Ramos (cell line): ENCODE measurements around the gene HLA-DRA.
"Not testable (repeated sequence)": the region's sequence is repeated elsewhere in the genome, so short reads cannot be mapped to it uniquely, and the experiment has no call there.

Experiments
- in situ Hi-C: fragments of 300-500 bp; cut with MboI; formaldehyde crosslinking; loops from one replicate; pipeline ENCODE4 v1.14.3; 2022; ENCODE audit warnings: low sequenced_read_pairs; ENCODE audit not compliant: unreplicated experiment

Gene HLA-DRA

GRCh38 chr6:32427934-32428474 is 11.7 kb upstream of the HLA-DRA start:
- in situ Hi-C loops = no loop called here

DNA sequence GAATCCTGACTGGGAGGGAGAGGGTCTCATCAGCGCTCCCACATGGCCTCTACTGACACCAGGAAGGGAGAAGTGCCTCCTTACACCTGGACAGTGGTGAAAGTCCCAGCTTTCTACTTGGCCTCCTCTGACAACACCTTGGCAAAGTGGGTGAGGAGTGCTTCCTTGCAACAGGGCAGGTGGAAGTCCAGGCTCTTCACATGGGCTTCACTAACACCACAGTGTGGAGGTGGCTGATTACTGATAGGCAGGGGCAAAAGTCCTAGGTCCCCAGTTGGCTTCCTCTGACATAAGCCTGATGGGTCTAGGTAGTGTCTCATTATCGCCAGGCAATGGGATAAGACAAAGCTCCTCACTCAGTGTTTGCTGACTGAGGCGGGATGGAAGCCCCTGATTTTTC is 9.5 kb upstream of the HLA-DRA start:
- in situ Hi-C loops = no loop called here

DNA sequence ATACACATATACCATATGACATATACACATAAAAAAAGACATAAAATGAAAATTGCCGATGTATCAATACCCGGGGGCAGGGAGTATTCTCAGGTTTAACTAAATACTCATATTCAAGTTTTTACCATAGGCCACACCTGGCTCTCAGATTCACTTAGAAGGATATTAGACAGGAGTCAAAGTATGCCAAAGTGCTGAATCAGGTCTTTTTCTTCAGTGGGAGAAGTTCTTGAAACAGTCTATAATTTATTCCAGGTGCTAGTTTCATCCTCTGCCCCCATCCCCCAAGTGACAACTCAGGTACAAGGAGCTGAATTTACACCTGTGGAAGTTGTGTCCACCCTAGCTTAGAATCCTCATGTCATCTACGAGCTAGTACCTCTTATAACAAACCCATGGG is 8.5 kb upstream of the HLA-DRA start:
- in situ Hi-C loops = no loop called here

DNA sequence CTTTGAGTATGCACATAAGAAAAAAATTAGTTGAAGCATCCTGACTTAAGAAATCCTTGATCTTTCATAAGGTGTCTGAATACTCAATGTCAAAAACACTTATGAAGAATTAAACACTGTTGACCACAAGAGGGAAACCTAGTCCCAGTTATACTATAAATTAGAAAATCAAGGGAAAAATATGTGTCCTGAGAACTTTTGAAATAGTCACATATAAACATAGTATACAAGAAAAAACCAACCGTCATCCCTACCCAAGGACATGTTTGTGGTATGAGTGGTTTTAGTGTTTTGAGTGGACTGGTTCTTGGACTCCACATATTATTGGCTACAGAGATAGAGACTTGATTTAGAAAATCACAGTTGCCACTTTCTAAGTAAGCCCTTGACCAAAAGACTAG is 7.6 kb upstream of the HLA-DRA start:
- in situ Hi-C loops = no loop called here

DNA sequence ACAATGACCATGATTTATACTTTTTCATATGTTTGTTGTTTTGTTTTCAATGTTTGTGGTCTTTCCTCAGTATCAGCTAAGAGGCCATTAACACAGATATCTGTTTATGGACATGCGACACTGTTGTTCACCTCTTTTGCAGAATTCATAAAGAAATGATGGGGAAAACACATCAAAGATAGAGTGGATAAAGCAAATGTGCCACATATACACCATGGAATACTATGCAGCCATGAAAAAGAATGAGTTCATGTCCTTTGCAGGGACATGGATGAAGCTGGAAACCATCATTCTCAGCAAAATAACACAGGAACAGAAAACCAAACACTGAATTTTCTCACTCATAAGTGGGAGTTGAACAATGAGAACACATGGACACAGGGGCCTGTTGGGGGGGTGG is 5.7 kb upstream of the HLA-DRA start:
- in situ Hi-C loops = not testable (repeated sequence)

DNA sequence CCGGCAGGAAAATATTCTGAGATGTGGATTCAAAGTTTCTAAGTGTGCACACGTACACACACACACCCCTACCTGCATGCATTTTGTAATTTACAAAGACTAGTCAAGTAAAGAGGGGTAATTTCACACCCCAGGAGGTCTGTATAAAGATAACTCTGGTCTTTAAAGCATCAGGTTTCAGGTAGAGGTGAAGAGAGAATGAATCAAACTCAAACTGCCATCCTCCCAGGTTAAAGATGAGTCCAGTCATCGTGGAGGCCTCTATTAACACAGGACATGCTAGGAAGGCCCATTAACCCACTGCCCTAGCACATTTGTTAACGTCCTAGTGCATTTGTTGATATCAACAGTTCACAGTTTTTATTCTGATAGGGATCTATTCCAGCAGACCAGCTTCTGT is 3.5 kb upstream of the HLA-DRA start:
- in situ Hi-C loops = no loop called here

GRCh38 chr6:32436995-32437836 is 2.5 kb upstream of the HLA-DRA start:
- in situ Hi-C loops = no loop called here

- in situ Hi-C loops = no loop called here
Measured at GRCh38 chr6:32439139-32439538, 548 bp upstream of the HLA-DRA start.

- in situ Hi-C loops = no loop called here
Measured at GRCh38 chr6:32442243-32442667, 2.6 kb downstream of the HLA-DRA start.

GRCh38 chr6:32442977-32443552 is 3.4 kb downstream of the HLA-DRA start:
- in situ Hi-C loops = no loop called here

DNA sequence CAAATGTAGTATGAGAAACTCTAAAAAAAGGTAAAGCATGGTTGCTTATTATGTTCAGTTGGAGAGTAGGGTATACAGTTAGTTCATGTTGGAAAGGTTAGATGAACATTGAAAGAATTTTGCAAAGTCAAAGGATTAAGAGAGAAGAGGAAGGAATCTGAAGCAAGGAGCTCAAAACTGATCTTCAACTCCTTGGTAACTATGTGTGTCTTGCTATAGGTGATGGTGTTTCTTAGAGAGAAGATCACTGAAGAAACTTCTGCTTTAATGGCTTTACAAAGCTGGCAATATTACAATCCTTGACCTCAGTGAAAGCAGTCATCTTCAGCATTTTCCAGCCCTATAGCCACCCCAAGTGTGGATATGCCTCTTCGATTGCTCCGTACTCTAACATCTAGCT is 4.7 kb downstream of the HLA-DRA start:
- in situ Hi-C loops = no loop called here

GRCh38 chr6:32445321-32445854 is 5.7 kb downstream of the HLA-DRA start:
- in situ Hi-C loops = no loop called here

- in situ Hi-C loops = no loop called here
Measured at GRCh38 chr6:32447932-32448331, 8.2 kb downstream of the HLA-DRA start.

DNA sequence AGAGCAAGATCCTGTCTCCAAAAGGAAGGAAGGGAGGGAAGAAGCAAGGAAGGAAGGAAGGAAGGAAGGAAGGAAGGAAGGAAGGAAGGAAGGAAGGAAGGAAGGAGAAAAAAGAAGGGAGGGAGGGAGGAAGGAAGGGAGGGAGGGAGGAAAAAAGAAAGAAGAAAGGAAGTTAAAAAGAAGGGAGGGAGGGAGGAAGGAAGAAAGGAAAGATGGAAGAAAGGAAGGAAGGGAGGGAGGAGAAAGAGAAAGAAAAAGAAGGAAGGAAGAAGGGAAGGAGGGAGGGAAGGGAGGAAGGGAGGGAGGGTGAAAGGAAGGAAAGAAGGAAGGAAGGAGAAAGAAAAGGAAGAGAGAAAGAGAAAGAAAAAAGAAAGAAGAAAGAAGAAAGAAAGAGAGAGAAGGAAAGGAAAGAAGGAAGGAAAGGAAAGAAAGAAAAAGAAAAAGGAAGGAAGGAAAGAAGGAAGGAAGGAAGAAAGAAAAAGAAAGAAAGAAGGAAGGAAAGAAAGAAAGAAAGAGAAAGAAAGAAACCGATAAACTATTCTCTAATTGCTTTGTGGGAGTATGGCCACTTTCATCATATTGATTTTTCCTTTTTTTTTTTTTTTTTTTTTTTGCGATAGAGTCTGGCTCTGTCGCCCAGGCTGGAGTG is 9.5 kb downstream of the HLA-DRA start:
- in situ Hi-C loops = no loop called here

- in situ Hi-C loops = no loop called here
Measured at GRCh38 chr6:32457054-32457453, 17.4 kb downstream of the HLA-DRA start.

DNA sequence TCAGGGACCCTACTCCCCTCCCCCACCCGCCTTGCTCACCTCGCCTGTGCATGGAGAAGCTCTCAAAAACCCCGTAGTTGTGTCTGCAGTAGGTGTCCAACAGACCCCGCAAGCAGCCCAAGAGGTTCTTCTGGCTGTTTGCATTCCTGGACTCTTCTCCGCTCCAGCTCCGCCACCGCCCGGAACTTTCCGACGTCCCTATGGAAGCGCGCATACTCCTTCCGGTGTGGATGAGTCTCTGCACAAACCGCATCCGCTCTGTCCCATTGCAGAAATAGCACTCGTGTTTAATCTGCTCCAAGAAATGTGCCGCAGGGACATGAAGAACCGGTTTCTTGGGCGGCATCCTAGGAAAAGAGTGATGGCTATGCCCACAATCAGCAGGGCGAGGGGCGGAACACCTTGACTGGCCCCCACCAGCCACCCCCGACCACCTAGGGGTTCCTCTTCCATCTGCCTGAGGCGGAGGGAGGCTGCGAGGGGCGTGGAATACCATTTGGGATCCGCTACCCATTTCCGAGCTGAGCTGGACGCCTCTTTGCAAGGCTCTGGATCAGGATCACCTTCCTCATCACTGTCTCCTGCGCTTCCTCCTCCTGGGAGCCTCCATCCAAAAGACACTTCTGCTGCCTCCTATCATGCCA is 20.2 kb downstream of the HLA-DRA start:
- in situ Hi-C loops = no loop called here

DNA sequence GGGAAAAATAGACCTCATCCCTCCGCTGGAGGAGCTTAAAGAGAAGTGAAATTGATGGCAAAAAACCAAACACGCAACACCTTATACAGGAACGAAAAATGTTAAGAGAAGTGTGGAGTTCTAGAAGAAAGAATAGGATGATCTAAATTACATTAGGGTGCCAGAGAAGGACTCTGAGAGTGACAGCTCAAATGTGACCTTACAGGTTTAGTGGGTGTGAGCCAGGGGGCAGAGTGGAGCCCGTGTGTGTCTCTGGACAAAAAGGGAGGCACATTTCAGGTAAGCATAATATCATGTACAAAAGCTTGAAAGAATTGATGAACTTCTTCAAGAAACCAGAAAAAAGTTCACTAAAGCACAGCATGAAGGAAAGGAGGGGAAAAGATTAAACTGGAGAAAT is 20.8 kb downstream of the HLA-DRA start:
- in situ Hi-C loops = no loop called here

GRCh38 chr6:32461493-32461892 is 21.8 kb downstream of the HLA-DRA start:
- in situ Hi-C loops = no loop called here

GRCh38 chr6:32462609-32463008 is 22.9 kb downstream of the HLA-DRA start:
- in situ Hi-C loops = no loop called here

DNA sequence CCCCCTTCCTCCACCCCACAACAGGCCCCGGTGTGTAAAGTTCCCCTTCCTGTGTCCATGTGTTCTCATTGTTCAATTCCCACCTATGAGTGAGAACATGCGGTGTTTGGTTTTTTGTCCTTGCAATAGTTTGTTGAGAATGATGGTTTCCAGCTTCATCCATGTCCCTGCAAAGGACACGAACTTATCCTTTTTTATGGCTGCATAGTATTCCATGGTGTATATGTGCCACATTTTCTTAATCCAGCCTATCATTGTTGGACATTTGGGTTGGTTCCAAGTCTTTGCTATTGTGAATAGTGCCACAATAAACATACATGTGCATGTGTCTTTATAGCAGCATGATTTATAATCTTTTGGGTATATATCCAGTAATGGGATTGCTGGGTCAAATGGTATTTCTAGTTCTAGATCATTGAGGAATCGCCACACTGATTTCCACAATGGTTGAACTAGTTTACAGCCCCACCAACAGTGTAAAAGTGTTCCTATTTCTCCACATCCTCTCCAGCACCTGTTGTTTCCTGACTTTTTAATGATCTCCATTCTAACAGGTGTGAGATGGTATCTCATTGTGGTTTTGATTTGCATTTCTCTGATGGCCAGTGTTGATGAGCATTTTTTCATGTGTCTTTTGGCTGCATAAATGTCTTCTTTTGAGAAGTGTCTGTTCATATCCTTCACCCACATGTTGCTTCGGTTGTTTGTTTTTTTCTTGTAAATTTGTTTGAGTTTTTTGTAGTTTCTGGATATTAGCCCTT is 28.2 kb downstream of the HLA-DRA start:
- in situ Hi-C loops = not testable (repeated sequence)
